HepG2 (cell line): ENCODE results near the gene UNC13D. TPM values are rescaled to one million over a fixed set of nuclear protein-coding genes. Genes with fewer than 3 reads are reported as not detected.

Experiments used
- ATAC-seq: fragments of 200-7000 bp; cut with Tn5 transposase; 3 replicates; pipeline ENCODE4 v1.9.1; 2020; ENCODE audit warnings: mild to moderate bottlenecking, moderate library complexity
- BruUV-seq: library from RNA; stranded (reverse); fragments of 400-500 nt; replicated peaks from 2 replicates; lab custom pipeline; 2021; lab: Mats Ljungman, UMichigan
- CTCF ChIA-PET: fragments of 300-600 bp; formaldehyde crosslinking; extraction: SDS; loops from one replicate; lab custom pipeline; 2021; ENCODE audit warnings: low total read pairs, inconsistent platforms, low intra/inter-chr PET ratio; lab: Yijun Ruan, JAX
- POLR2A ChIA-PET: fragments of 350-600 bp; sonication (Branson Sonifier 250); formaldehyde crosslinking; loops from one replicate; lab custom pipeline; 2020; ENCODE audit warnings: antibody characterized with exemption, inconsistent platforms; lab: Yijun Ruan, JAX
- DNase-seq: peaks from one replicate; pipeline ENCODE4 v3.0.0-alpha.2; 2015; ENCODE audit warnings: low spot score
- FAIRE-seq: peaks from 3 replicates; lab custom pipeline; 2011; peaks lifted over from hg19 to GRCh38; lab: Jason Lieb, UNC
- H2AFZ ChIP-seq: one replicate; pipeline ENCODE4 v1.6.1; 2011; ENCODE audit warnings: low read length, inconsistent platforms
- H3K27ac ChIP-seq: fragments of 300-600 bp; 3 replicates; pipeline ENCODE4 v1.8.0; 2011; ENCODE audit warnings: mixed run types, mild to moderate bottlenecking, mixed read lengths, low read length, inconsistent platforms; ENCODE audit not compliant: insufficient read depth; ENCODE audit errors: extremely low read length
- H3K27me3 ChIP-seq, 2 experiments: fragments of 200-600 bp in 1 of 2; 2 replicates in 1 of 2; 3 replicates in 1 of 2; pipeline versions ENCODE4 v1.6.0 to v1.8.0; 2011; ENCODE audit warnings: low read length in 2 of 2, mild to moderate bottlenecking in 2 of 2, moderate library complexity in 2 of 2, inconsistent platforms in 1 of 2; ENCODE audit not compliant: insufficient read depth in 2 of 2, control insufficient read depth in 1 of 2
- H3K36me3 ChIP-seq, 2 experiments: fragments of 200-600 bp in 1 of 2; replicated peaks in 1 of 2; 2 replicates in 1 of 2; 3 replicates in 1 of 2; pipeline versions ENCODE4 v1.5.1 to v1.8.0; 2011; ENCODE audit warnings: low read length in 2 of 2, inconsistent platforms in 1 of 2; ENCODE audit not compliant: insufficient read depth in 2 of 2, control insufficient read depth in 1 of 2
- H3K4me1 ChIP-seq: 2 replicates; pipeline ENCODE4 v1.5.1; 2012; ENCODE audit warnings: low read length, inconsistent platforms; ENCODE audit not compliant: insufficient read depth
- H3K4me2 ChIP-seq: 2 replicates; pipeline ENCODE4 v1.6.0; 2011; ENCODE audit warnings: low read depth, low read length, inconsistent platforms
- H3K4me3 ChIP-seq, 3 experiments: fragments of 200-600 bp in 1 of 3; sonication (generic), shearing (Covaris generic) in 1 of 3; replicated peaks in 1 of 3; 2 replicates each; pipeline ENCODE4 v1.5.1; 2011 to 2016; ENCODE audit warnings: low read length in 3 of 3, inconsistent platforms in 2 of 3, low read depth in 2 of 3, mild to moderate bottlenecking in 2 of 3, control low read depth in 1 of 3, mixed read lengths in 1 of 3; ENCODE audit not compliant: insufficient read depth in 1 of 3
- H3K79me2 ChIP-seq: one replicate; pipeline ENCODE4 v1.6.1; 2011; ENCODE audit warnings: low read length, inconsistent platforms; ENCODE audit not compliant: insufficient read depth
- H3K9ac ChIP-seq: 2 replicates; pipeline ENCODE4 v1.6.0; 2011; ENCODE audit warnings: mild to moderate bottlenecking, low read depth, low read length, inconsistent platforms; ENCODE audit not compliant: insufficient read depth
- H3K9me3 ChIP-seq: 2 replicates; pipeline ENCODE4 v1.5.1; 2012; ENCODE audit warnings: mild to moderate bottlenecking, low read length
- H4K20me1 ChIP-seq: 2 replicates; pipeline ENCODE4 v1.6.0; 2011; ENCODE audit warnings: inconsistent platforms, mild to moderate bottlenecking, low read length, moderate library complexity; ENCODE audit not compliant: insufficient read depth
- AHR ChIP-seq: IDR thresholded peaks from 2 replicates; pipeline ENCODE4 v1.6.1; 2018; ENCODE audit warnings: missing genetic modification reagents, missing compliant biosample characterization
- ATF7 ChIP-seq, 2 experiments: fragments of 450-650 bp in 1 of 2; sonication (generic) in 1 of 2; formaldehyde crosslinking in 1 of 2; IDR thresholded peaks; 2 replicates each; pipeline versions ENCODE4 v1.4.0 to v1.6.1; 2016 to 2020; ENCODE audit warnings: antibody characterized with exemption in 1 of 2, mild to moderate bottlenecking in 1 of 2, missing genetic modification reagents in 1 of 2
- GABPB1 ChIP-seq: IDR thresholded peaks from 2 replicates; pipeline ENCODE4 v1.6.1; 2016; ENCODE audit warnings: mild to moderate bottlenecking, missing genetic modification reagents, moderate library complexity, missing compliant biosample characterization
- RBFOX2 ChIP-seq: fragments of 200-400 bp; formaldehyde crosslinking; IDR thresholded peaks from 2 replicates; pipeline ENCODE4 v1.6.1; 2017; ENCODE audit warnings: low read depth, mild to moderate bottlenecking, low read length
- SMAD3 ChIP-seq: sonication (generic); formaldehyde crosslinking; IDR thresholded peaks from 2 replicates; pipeline ENCODE4 v1.4.0; 2020; ENCODE audit warnings: missing genetic modification reagents
- ZBTB20 ChIP-seq: sonication (generic); formaldehyde crosslinking; IDR thresholded peaks from 2 replicates; pipeline ENCODE4 v1.8.1; 2023; ENCODE audit warnings: missing genetic modification reagents, low read depth, mild to moderate bottlenecking, borderline replicate concordance
- ZKSCAN5 ChIP-seq: sonication (generic); formaldehyde crosslinking; IDR thresholded peaks from 2 replicates; pipeline ENCODE4 v1.5.1; 2020; ENCODE audit warnings: mild to moderate bottlenecking, missing genetic modification reagents
- ZNF136 ChIP-seq: sonication (generic); formaldehyde crosslinking; IDR thresholded peaks from 2 replicates; pipeline ENCODE4 v1.8.1; 2022; ENCODE audit warnings: low read depth, mild to moderate bottlenecking, moderate library complexity, missing genetic modification reagents
- ZNF274 ChIP-seq: sonication (generic); formaldehyde crosslinking; IDR thresholded peaks from 2 replicates; pipeline ENCODE4 v1.5.1; 2020; ENCODE audit warnings: mild to moderate bottlenecking, missing genetic modification reagents
- ZNF430 ChIP-seq: sonication (generic); formaldehyde crosslinking; IDR thresholded peaks from 2 replicates; pipeline ENCODE4 v1.9.0; 2021; ENCODE audit warnings: mild to moderate bottlenecking, missing genetic modification reagents
- ZNF746 ChIP-seq: sonication (generic); formaldehyde crosslinking; IDR thresholded peaks from 2 replicates; pipeline ENCODE4 v1.8.0; 2022; ENCODE audit warnings: mild to moderate bottlenecking, missing genetic modification reagents
- ZNF782 ChIP-seq: sonication (generic); formaldehyde crosslinking; IDR thresholded peaks from 2 replicates; pipeline ENCODE4 v1.4.0; 2020; ENCODE audit warnings: missing genetic modification reagents, mild to moderate bottlenecking, borderline replicate concordance
- WGBS: methylation state at CpG from one replicate; pipeline ENCODE4 v1.1.6; 2017; ENCODE audit warnings: low lambda C conversion rate; 5-methylcytosine and 5-hydroxymethylcytosine counted together
- in situ Hi-C: cut with HindIII; loops from 2 replicates; pipeline ENCODE4 v1.10.0; 2017; ENCODE audit warnings: low pct_unique_long_range_greater_than_20kb; ENCODE audit not compliant: extremely low pct_ligation_motif_present
- intact Hi-C: fragments of 100-400 bp; cut with micrococcal nuclease; formaldehyde crosslinking; loops from one replicate; pipeline ENCODE4 v1.10.0; 2022; ENCODE audit not compliant: unreplicated experiment
- polyA plus RNA-seq, 8 experiments: library from polyadenylated mRNA; depleted of rRNA in 3 of 8; stranded (reverse) in 7 of 8; unstranded in 1 of 8; fragments of >200 nt; fragmentation: Illumina TruSeq in 4 of 8; extraction: Trizol in 4 of 8; gene quantifications; 2 replicates each; pipeline versions ENCODE4 v1.2.1 to v1.2.3, GENCODE V29; 2011 to 2016; ENCODE audit warnings: low read depth in 4 of 8, missing spikeins in 1 of 8, mixed read lengths in 1 of 8; ENCODE audit not compliant: insufficient read depth in 1 of 8
- total RNA-seq, 5 experiments: library from RNA; depleted of rRNA; stranded (reverse); fragments of >200 nt; fragmentation: Illumina TruSeq; extraction: Trizol; gene quantifications; 2 replicates each; pipeline ENCODE4 v1.2.3, GENCODE V29; 2016; ENCODE audit warnings: low read depth in 1 of 5
- TF ChIP-seq, protein P1 (sequence below): sonication (generic); formaldehyde crosslinking; IDR thresholded peaks from 2 replicates; pipeline ENCODE4 v1.8.0; 2022; ENCODE audit warnings: missing genetic modification reagents, mild to moderate bottlenecking, borderline replicate concordance
- TF ChIP-seq, protein P2 (sequence below): sonication (generic); formaldehyde crosslinking; IDR thresholded peaks from 2 replicates; pipeline ENCODE4 v1.5.0; 2020; ENCODE audit warnings: mild to moderate bottlenecking, missing genetic modification reagents, borderline replicate concordance
- TF ChIP-seq, protein P3 (sequence below): sonication (generic); formaldehyde crosslinking; IDR thresholded peaks from 2 replicates; pipeline ENCODE4 v1.4.0; 2020; ENCODE audit warnings: missing genetic modification reagents, borderline replicate concordance

UNC13D gene
- total and polyA plus RNA-seq, 2 of the 13 experiments (the other 11 are each of a cell fraction or from before 2014, with no cell fraction given): 29.7 to 42.7 TPM

DNA sequence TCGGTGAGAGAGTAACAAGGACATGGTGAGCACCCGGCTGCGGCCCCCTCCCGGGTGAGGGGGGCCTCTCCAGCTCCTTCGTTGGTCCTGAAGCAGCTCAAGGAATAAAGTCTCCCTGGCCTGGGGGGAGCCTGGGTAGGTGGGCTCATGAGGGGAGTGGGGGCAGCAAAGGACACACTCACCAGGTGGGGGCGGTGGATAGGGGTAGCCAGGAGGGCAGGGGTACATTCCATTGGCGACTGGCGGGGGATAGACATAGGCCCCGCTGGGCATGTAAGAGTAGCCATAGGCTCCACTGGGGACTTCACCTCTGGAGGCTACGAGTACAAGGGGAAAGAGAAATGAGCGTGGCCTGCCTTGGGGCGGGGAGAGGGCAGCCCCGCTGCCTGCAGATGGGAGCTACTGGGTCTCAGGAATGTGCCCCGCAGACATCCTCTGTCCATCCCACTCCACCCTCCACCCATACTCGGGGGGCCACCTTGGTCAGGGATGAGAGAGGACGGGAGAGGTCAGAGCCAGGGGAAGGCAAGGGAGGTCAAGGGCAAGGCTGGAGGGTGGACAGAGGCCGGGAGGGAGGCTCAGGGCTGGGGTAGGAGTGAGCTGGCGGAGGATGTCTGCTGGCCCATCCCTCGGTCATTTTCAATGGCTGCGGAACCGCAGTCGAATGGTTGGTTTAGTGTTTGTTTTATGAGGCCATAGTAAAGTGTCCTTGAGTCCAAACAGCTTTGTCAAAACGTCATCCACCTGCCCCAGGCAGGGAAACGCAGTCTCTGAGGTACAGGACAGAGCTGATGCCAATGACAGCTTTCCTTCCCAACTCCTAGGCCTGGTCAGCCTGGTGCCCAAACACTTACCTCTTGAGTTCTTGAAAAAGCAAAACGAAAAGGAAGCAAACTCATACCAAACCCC, 3.7 kb upstream of the UNC13D start:
- no peaks in the 10 kb centered on the region for H3K9me3 ChIP-seq
- H3K79me2 ChIP-seq: no peaks in the 10 kb centered on the region
- H3K4me2 ChIP-seq: peak overlapping the region; percentile 41
- no peak overlapping the region for H2AFZ ChIP-seq
- peak overlapping the region; percentile 36; the same call in 1 of the 2 replicates for H3K9ac ChIP-seq
- 0 out of 2 replicates have a peak, but pooled peaks cover 2% of the 10 kb centered on the region for H4K20me1 ChIP-seq
- in situ Hi-C loops (no loop called here), intact Hi-C loops (no loop called here)
- H3K27me3 ChIP-seq: no peaks in the 10 kb centered on the region
- no peak for DNase-seq
- CTCF ChIA-PET: interaction anchor here (1.2 to 1.9 kb wide), 3 partner anchors 18 to 28 kb away, joined by 3 to 6 read pairs (median 4); no protein-coding TSS in a partner anchor
- peak overlapping the region; percentile 69 for H3K27ac ChIP-seq
- POLR2A ChIA-PET: interaction anchor here (0.7 to 7.7 kb wide), 25 partner anchors 8 to 156 kb away, joined by 3 to 229 read pairs (median 8); partner anchors contain the start of genes CDK3, GALK1, MRPL38 and TRIM47
- no peak for FAIRE-seq
- BruUV-seq: no TSS peak
- H3K36me3 ChIP-seq: peaks cover 9 to 34% of the 10 kb centered on the region in 2 experiments
- no peak for ATAC-seq
- H3K4me1 ChIP-seq: peaks cover 70% of the 10 kb centered on the region
- H3K4me3 ChIP-seq: peak overlapping the region in 1 of 3 experiments; percentile 22; a peak in 2 of 6 replicates
- WGBS: 75% methylated on average over 24 of the region's 25 CpGs
- TF ChIP-seq ZNF136 (CRISPR knock-in tag): 0 out of 2 replicates have a peak, but pooled peaks have one; percentile 45
- 0 out of 2 replicates have a peak, but pooled peaks have one; percentile 19 for TF ChIP-seq ZNF274 (CRISPR knock-in tag)
- peak; percentile 24; the same call in 1 of the 2 replicates for TF ChIP-seq RBFOX2
- TF ChIP-seq, protein P1, sequence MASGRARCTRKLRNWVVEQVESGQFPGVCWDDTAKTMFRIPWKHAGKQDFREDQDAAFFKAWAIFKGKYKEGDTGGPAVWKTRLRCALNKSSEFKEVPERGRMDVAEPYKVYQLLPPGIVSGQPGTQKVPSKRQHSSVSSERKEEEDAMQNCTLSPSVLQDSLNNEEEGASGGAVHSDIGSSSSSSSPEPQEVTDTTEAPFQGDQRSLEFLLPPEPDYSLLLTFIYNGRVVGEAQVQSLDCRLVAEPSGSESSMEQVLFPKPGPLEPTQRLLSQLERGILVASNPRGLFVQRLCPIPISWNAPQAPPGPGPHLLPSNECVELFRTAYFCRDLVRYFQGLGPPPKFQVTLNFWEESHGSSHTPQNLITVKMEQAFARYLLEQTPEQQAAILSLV (CRISPR knock-in tag): 0 out of 2 replicates have a peak, but pooled peaks have one; percentile 15
- peak; percentile 49; the same call in 1 of the 2 replicates for TF ChIP-seq ZNF782
- 0 out of 2 replicates have a peak, but pooled peaks have one; percentile 21 for TF ChIP-seq AHR (CRISPR knock-in tag)
- TF ChIP-seq, protein P2, sequence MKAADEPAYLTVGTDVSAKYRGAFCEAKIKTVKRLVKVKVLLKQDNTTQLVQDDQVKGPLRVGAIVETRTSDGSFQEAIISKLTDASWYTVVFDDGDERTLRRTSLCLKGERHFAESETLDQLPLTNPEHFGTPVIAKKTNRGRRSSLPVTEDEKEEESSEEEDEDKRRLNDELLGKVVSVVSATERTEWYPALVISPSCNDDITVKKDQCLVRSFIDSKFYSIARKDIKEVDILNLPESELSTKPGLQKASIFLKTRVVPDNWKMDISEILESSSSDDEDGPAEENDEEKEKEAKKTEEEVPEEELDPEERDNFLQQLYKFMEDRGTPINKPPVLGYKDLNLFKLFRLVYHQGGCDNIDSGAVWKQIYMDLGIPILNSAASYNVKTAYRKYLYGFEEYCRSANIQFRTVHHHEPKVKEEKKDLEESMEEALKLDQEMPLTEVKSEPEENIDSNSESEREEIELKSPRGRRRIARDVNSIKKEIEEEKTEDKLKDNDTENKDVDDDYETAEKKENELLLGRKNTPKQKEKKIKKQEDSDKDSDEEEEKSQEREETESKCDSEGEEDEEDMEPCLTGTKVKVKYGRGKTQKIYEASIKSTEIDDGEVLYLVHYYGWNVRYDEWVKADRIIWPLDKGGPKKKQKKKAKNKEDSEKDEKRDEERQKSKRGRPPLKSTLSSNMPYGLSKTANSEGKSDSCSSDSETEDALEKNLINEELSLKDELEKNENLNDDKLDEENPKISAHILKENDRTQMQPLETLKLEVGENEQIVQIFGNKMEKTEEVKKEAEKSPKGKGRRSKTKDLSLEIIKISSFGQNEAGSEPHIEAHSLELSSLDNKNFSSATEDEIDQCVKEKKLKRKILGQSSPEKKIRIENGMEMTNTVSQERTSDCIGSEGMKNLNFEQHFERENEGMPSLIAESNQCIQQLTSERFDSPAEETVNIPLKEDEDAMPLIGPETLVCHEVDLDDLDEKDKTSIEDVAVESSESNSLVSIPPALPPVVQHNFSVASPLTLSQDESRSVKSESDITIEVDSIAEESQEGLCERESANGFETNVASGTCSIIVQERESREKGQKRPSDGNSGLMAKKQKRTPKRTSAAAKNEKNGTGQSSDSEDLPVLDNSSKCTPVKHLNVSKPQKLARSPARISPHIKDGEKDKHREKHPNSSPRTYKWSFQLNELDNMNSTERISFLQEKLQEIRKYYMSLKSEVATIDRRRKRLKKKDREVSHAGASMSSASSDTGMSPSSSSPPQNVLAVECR: no peak
- no peak; the same call in 1 of the 2 replicates for TF ChIP-seq ZNF746 (CRISPR knock-in tag)
- TF ChIP-seq ZNF430 (CRISPR knock-in tag): 0 out of 2 replicates have a peak, but pooled peaks have one; percentile 4
- TF ChIP-seq, protein P3, sequence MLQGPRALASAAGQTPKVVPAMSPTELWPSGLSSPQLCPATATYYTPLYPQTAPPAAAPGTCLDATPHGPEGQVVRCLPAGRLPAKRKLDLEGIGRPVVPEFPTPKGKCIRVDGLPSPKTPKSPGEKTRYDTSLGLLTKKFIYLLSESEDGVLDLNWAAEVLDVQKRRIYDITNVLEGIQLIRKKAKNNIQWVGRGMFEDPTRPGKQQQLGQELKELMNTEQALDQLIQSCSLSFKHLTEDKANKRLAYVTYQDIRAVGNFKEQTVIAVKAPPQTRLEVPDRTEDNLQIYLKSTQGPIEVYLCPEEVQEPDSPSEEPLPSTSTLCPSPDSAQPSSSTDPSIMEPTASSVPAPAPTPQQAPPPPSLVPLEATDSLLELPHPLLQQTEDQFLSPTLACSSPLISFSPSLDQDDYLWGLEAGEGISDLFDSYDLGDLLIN (CRISPR knock-in tag): no peak
- no peak for TF ChIP-seq SMAD3 (CRISPR knock-in tag)
- TF ChIP-seq GABPB1 (CRISPR knock-in tag): 0 out of 2 replicates have a peak, but pooled peaks have one; percentile 4
- 0 out of 2 replicates have a peak, but pooled peaks have one; percentile 43 for TF ChIP-seq ZBTB20 (CRISPR knock-in tag)
- no peak for TF ChIP-seq ATF7 (IDR thresholded peaks at IDR 0.05)
- TF ChIP-seq ATF7 (CRISPR knock-in tag; IDR thresholded peaks at IDR 0.05): 0 out of 2 replicates have a peak, but pooled peaks have one; percentile 7
- no peak for TF ChIP-seq ZKSCAN5 (CRISPR knock-in tag)
